Choroid plexus epithelial cell (primary cell): ENCODE data around the gene SLC1A2.

Experiments
- DNase-seq: peaks from one replicate; pipeline ENCODE4 v3.0.0-alpha.2; 2010; ENCODE audit warnings: low read depth
- H3K4me3 ChIP-seq: 2 replicates; pipeline ENCODE4 v1.5.1; 2011; ENCODE audit warnings: low read depth, mild to moderate bottlenecking, control low read depth, low read length, moderate library complexity
- TF ChIP-seq, protein P1 (sequence below): conservative IDR thresholded peaks from 2 replicates; pipeline ENCODE4 v1.5.1; 2011; ENCODE audit warnings: low read depth, mild to moderate bottlenecking, control low read depth, inconsistent platforms, low read length, moderate library complexity

SLC1A2 gene

DNA sequence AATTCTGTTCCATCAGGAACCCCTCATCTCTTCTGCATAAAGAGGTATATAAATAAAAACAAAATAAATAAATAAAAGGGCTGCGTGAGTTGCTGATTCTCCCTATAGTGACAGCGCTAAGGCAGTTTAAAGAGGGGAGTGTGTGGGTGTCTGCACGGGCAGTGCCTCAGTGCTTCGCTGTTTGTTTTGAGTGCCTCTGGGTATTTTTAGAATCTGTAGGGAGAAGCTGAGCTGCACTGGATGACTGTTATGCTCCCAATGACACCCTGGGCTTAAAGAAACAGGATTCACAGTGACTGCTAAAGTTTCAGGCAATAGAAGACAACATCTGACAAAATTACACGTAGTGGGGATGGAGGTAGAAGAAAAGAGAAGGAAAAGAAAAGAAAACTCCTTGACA lies 38.8 kb downstream of the SLC1A2 start:
- H3K4me3 ChIP-seq, result no peak overlapping the region
- TF ChIP-seq, protein P1, sequence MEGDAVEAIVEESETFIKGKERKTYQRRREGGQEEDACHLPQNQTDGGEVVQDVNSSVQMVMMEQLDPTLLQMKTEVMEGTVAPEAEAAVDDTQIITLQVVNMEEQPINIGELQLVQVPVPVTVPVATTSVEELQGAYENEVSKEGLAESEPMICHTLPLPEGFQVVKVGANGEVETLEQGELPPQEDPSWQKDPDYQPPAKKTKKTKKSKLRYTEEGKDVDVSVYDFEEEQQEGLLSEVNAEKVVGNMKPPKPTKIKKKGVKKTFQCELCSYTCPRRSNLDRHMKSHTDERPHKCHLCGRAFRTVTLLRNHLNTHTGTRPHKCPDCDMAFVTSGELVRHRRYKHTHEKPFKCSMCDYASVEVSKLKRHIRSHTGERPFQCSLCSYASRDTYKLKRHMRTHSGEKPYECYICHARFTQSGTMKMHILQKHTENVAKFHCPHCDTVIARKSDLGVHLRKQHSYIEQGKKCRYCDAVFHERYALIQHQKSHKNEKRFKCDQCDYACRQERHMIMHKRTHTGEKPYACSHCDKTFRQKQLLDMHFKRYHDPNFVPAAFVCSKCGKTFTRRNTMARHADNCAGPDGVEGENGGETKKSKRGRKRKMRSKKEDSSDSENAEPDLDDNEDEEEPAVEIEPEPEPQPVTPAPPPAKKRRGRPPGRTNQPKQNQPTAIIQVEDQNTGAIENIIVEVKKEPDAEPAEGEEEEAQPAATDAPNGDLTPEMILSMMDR, result no peak
- peak; percentile 29 for DNase-seq

DNA sequence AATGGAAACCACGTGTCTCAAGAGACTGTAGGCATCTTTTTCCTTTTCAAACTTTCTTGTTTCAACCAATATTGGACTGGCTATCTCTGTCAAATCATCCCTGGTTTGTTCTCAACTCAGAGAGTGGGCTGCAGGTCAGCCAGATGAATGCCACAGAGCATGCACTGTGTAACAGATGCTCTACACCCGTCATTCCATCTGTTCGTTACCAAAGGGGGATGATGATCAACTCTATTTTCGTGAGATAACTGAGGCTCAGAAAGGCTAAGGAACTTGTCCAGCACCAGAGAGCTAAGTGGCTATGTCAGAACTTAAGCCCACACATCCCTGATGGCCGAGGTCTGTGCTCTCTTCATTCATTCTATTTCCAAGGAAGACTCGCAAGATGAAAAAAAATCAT lies 42.1 kb downstream of the SLC1A2 start:
- no peak for DNase-seq
- no peak overlapping the region for H3K4me3 ChIP-seq
- TF ChIP-seq, protein P1, result no peak

DNA sequence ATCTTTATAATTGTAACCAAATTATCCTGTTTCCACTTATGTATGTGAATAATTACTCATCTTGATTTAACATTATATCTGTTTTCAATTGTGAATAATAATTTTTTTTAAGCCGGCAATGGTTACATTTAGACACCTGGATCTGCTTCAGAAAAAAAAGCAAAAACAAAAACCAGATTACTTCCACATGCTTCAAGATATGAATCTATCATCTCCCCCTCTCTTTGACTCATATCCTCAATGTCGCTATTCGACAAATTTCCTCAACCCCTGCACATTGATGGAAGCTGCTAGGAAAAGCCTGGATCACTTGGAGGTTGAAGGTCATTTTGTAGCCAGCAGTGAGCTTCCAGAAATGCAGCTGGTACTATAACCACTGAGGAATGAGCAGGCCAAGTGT lies 42.7 kb downstream of the SLC1A2 start:
- H3K4me3 ChIP-seq, result no peak overlapping the region
- TF ChIP-seq, protein P1, result no peak
- DNase-seq, result no peak

DNA sequence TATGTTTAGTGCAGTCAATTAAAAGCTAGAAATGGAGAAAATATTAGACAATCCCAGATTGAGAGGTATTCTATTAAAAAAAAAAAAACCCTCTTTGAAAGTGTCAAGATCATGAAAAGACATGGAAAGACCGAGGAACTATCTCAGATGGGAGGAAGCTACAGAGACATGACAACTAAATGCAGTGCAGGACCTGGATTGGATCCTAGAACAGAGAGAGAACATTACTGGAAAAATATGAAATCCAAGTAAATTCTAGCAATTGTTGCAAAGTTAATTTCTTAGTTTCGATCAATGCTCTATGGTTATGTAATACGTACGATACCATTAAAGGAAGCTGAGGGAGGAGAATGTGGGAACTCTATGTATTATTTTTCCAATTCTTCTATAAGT lies 43.2 kb downstream of the SLC1A2 start:
- no peak for DNase-seq
- H3K4me3 ChIP-seq, result no peak overlapping the region
- TF ChIP-seq, protein P1, result no peak

DNA sequence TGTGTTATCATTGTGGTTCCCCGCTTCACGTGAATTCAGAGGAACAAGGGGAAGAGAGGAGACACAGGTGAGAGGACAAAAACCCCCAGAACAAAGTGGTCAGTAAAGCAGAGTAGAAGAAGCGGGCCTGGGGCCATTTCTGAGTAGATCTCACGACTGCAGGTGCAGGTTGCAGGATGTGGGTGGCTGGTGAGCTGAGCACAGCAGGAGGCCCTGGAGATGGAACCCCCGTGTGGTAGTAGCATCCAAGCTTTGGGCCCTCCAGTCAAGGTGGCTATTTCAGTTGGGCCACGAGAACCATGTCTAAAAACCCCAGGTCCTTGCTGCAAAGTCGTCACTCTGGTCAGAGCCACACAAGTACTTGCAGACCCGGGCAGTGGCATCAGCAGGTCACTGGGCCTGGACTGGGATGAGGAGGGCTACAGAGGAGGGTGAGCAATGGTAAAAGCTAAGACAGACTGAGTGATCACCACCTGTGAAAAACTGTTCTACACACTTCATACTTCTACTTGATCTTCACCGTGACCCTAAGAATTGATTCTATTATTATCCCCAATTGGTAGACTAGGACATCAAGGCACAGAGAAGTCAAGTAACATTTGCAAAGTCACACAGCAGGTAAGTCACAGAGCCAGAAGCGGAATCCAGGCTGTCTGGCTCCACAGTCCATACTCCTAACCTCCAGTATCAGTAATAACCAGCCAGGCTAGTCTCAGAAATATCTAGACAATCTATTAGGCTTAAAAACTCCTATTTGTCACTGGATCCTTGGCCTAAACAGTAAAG lies 43.8 kb downstream of the SLC1A2 start:
- TF ChIP-seq, protein P1, result no peak
- DNase-seq, result no peak
- no peak overlapping the region for H3K4me3 ChIP-seq

DNA sequence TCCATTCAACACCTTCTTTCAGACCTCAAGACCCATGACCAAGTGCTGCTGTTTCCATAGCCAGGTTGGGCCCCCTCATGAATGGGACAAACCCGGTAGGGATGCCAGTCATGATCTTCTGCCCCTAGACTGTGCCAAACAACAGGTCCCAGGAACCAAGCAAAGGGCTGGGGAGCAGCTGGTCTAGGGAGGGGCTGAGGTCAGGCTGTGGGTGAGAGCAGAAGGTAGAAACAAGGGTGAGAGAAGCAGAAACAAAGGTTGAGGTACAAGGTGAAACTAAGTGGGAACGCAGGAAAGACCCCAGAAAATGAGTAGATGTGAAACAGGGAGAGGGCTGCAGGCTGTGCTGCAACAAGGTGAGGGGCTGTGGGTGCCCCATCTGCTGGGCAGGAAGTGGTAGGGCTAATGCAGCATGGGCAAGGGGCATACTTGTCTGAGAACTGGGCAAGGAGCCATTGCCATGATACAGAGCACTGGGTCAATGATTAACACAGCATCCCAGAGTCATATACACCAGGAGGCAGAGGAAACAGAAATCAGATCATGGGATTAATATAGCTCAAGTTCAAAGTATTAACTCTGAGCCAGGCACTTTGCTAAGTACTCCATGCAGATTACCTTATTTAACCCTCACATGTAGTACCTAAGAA lies 45.9 kb downstream of the SLC1A2 start:
- TF ChIP-seq, protein P1, result no peak
- DNase-seq, result no peak
- no peak overlapping the region for H3K4me3 ChIP-seq
